Measurements from ENCODE around the gene COBLL1.

Gene COBLL1, protein sequence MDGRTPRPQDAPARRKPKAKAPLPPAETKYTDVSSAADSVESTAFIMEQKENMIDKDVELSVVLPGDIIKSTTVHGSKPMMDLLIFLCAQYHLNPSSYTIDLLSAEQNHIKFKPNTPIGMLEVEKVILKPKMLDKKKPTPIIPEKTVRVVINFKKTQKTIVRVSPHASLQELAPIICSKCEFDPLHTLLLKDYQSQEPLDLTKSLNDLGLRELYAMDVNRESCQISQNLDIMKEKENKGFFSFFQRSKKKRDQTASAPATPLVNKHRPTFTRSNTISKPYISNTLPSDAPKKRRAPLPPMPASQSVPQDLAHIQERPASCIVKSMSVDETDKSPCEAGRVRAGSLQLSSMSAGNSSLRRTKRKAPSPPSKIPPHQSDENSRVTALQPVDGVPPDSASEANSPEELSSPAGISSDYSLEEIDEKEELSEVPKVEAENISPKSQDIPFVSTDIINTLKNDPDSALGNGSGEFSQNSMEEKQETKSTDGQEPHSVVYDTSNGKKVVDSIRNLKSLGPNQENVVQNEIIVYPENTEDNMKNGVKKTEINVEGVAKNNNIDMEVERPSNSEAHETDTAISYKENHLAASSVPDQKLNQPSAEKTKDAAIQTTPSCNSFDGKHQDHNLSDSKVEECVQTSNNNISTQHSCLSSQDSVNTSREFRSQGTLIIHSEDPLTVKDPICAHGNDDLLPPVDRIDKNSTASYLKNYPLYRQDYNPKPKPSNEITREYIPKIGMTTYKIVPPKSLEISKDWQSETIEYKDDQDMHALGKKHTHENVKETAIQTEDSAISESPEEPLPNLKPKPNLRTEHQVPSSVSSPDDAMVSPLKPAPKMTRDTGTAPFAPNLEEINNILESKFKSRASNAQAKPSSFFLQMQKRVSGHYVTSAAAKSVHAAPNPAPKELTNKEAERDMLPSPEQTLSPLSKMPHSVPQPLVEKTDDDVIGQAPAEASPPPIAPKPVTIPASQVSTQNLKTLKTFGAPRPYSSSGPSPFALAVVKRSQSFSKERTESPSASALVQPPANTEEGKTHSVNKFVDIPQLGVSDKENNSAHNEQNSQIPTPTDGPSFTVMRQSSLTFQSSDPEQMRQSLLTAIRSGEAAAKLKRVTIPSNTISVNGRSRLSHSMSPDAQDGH

DNA sequence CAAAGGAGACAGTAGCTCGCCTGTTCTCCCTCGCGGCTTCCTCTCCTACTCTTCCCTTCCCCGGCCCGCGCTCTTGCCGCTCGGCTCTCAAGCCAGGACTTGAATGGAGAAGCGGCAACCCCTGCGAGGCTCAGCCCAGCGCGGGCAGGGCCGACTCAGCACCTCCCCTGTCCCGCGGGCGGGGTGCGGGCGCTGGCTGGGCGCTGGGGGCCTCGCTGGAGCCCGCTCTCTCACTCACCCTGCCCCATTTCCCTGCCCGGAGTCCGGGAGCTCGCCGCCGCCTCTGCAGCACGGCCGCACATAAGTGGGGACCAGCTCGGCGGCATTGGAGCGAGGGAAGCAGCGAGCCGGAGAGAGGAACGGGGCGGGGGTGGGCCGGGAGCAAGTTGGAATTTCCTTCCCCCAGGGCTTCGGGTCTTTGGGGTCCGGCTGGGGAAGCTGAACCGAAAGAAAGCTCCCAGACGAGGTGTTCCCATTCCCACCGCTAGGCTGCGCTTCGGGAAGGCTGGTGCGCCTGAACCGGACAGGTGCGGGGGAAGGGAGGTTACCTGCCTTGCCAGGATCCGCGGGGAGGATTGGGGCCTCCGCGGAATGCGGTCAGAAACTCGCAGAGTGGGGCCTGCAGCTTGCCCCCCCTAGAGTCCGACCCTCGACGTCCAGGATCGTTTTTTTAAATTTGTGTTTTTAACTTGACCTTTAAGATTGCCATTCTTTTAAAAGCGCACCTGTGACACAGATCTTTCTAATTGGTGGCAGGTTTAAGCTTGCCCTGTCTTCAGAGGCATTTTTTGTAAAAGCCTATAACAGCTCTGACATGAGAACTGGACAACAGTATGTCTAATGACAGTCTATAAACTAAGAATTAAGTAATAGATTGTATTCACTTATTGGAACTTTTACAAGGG lies at the start of gene COBLL1:
Gene COBLL1, minus strand, starts transcription at position 105 of the 905 bp plus-strand sequence. CDS start 627 bp downstream, outside the sequence.
- Histone ChIP-seq H3K27ac (ENCODE audit: low read length) (peak within 1 kb of the TSS; percentile 71), H3K4me3 (ENCODE audit: low read length in 2 of 2) (peak within 1 kb of the TSS; percentile 80 to 82), H3K9me3 (ENCODE audit: control insufficient read depth in 2 of 2, low read length in 2 of 2) (no peaks in the 10 kb centered on the region), H3K9ac (ENCODE audit: low read length in 2 of 2) (peak within 1 kb of the TSS; percentile 66 to 71), H3K4me1 (ENCODE audit: control insufficient read depth, insufficient read depth, low read length) (peaks cover 8% of the 10 kb centered on the region), H3K27me3 (ENCODE audit: control insufficient read depth in 1 of 2, insufficient read depth in 2 of 2, low read length in 2 of 2) (no peaks in the 10 kb centered on the region), H3K36me3 (ENCODE audit: control insufficient read depth in 2 of 2, insufficient read depth in 2 of 2, low read length in 2 of 2) (no peaks in the 10 kb centered on the region)

DNA sequence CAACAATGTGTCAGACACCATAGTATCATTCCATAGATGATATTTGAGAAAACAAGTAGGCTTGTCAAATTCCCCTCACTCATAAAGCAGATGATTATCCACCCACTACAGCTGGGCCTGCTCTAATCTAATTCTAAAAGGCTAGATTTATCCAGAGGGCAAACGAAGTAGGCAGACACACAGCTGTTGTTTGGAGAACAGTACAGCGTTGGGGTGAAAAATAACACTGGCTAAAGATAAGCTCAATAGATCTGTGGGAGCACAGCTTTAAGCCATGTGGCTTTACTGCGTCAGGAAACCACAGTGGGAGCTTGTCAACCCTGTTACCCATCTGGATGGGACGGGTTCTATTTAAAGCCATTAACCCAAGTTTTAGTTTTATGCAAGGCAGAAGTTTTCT lies 48.9 kb upstream of the COBLL1 start:
- no peak overlapping the region for H3K27ac ChIP-seq (ENCODE audit: low read length)
- H3K4me1 ChIP-seq (ENCODE audit: control insufficient read depth, insufficient read depth, low read length): no peaks in the 10 kb centered on the region
- H3K27me3 ChIP-seq (ENCODE audit: control insufficient read depth in 1 of 2, insufficient read depth in 2 of 2, low read length in 2 of 2): no peaks in the 10 kb centered on the region
- no peak overlapping the region for H3K9ac ChIP-seq (ENCODE audit: low read length in 2 of 2)
- no peak overlapping the region for H3K4me3 ChIP-seq (ENCODE audit: low read length in 2 of 2)
- no peaks in the 10 kb centered on the region for H3K36me3 ChIP-seq (ENCODE audit: control insufficient read depth in 2 of 2, insufficient read depth in 2 of 2, low read length in 2 of 2)
- H3K9me3 ChIP-seq (ENCODE audit: control insufficient read depth in 2 of 2, low read length in 2 of 2): no peaks in the 10 kb centered on the region

DNA sequence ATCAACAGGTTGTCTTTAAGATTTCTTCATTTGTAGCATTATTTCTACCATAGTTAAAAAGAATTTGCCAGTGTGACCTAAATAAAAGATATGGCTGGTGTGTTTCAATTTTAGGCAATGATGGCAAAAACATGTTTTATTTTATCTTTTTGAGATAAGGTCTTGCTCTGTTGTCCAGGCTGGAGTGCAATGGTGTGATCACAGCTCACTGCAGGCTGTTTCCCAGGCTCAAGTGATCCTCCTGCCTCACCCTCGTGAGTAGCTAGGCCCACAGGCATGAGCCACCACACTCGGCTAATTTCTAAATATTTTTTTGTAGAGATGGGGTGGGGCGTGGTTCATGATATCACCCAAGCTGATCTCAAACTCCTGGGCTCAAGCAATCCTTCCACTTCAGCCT lies 47.0 kb upstream of the COBLL1 start:
- H3K27me3 ChIP-seq (ENCODE audit: control insufficient read depth in 1 of 2, insufficient read depth in 2 of 2, low read length in 2 of 2): no peaks in the 10 kb centered on the region
- no peaks in the 10 kb centered on the region for H3K4me1 ChIP-seq (ENCODE audit: control insufficient read depth, insufficient read depth, low read length)
- no peaks in the 10 kb centered on the region for H3K9me3 ChIP-seq (ENCODE audit: control insufficient read depth in 2 of 2, low read length in 2 of 2)
- H3K36me3 ChIP-seq (ENCODE audit: control insufficient read depth in 2 of 2, insufficient read depth in 2 of 2, low read length in 2 of 2): no peaks in the 10 kb centered on the region
- no peak overlapping the region for H3K9ac ChIP-seq (ENCODE audit: low read length in 2 of 2)
- no peak overlapping the region for H3K4me3 ChIP-seq (ENCODE audit: low read length in 2 of 2)
- H3K27ac ChIP-seq (ENCODE audit: low read length): no peak overlapping the region

DNA sequence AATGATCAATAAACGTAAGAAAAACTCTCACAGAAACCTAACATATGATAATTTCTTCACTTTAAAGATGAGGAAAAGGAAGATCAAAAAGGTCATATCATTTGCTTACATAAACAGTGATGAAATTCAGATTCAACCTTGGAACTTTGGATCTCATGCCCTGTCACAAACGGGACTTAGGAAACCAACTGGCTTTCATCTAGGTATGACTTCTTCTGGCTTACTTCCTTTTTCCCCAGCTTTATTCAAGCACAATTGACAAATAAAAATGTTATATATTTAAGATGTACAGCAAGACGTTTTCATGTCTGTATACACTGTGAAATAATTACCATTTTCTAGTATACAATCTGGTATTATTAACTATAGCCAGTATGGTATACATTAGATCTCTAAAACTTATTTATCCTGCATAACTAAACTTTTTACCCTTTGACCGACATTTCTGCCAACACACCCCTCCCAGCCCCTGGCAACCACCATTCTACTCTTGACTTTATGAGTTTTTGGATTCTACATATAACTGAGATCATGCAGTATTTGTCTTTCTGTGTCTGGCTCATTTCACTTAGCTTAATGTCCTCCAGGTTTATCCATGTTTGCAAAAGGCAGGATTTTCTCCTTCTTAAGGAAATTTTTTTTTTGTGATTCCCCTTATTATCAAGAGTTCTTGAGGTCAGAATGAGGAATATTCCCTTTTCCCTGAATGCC lies 46.0 kb upstream of the COBLL1 start:
- no peak overlapping the region for H3K9ac ChIP-seq (ENCODE audit: low read length in 2 of 2)
- no peak overlapping the region for H3K27ac ChIP-seq (ENCODE audit: low read length)
- H3K4me1 ChIP-seq (ENCODE audit: control insufficient read depth, insufficient read depth, low read length): no peaks in the 10 kb centered on the region
- H3K9me3 ChIP-seq (ENCODE audit: control insufficient read depth in 2 of 2, low read length in 2 of 2): no peaks in the 10 kb centered on the region
- no peaks in the 10 kb centered on the region for H3K36me3 ChIP-seq (ENCODE audit: control insufficient read depth in 2 of 2, insufficient read depth in 2 of 2, low read length in 2 of 2)
- no peaks in the 10 kb centered on the region for H3K27me3 ChIP-seq (ENCODE audit: control insufficient read depth in 1 of 2, insufficient read depth in 2 of 2, low read length in 2 of 2)
- H3K4me3 ChIP-seq (ENCODE audit: low read length in 2 of 2): no peak overlapping the region

DNA sequence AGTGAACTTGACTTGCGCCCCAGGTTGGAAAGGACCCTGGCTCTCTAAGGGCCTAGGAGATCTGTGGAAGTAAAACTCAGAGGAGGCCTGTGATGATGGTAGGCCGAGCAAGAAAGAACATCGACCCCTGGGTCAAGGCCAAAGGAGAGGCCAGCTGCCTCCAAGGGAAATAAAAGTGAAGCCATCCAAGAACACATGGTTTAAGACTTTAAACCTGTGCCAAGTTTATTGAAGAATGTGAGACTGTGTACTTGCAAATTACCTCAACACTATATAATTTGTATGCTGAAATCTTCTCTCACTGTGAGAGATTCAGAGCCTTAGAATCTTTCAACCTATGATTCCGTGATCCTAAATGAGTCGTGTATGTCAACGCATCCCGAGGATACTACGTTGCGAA lies 40.7 kb upstream of the COBLL1 start:
- H3K27ac ChIP-seq (ENCODE audit: low read length): no peak overlapping the region
- no peak overlapping the region for H3K9ac ChIP-seq (ENCODE audit: low read length in 2 of 2)
- no peak overlapping the region for H3K4me3 ChIP-seq (ENCODE audit: low read length in 2 of 2)
- no peaks in the 10 kb centered on the region for H3K9me3 ChIP-seq (ENCODE audit: control insufficient read depth in 2 of 2, low read length in 2 of 2)
- H3K27me3 ChIP-seq (ENCODE audit: control insufficient read depth in 1 of 2, insufficient read depth in 2 of 2, low read length in 2 of 2): no peaks in the 10 kb centered on the region
- no peaks in the 10 kb centered on the region for H3K4me1 ChIP-seq (ENCODE audit: control insufficient read depth, insufficient read depth, low read length)
- no peaks in the 10 kb centered on the region for H3K36me3 ChIP-seq (ENCODE audit: control insufficient read depth in 2 of 2, insufficient read depth in 2 of 2, low read length in 2 of 2)

DNA sequence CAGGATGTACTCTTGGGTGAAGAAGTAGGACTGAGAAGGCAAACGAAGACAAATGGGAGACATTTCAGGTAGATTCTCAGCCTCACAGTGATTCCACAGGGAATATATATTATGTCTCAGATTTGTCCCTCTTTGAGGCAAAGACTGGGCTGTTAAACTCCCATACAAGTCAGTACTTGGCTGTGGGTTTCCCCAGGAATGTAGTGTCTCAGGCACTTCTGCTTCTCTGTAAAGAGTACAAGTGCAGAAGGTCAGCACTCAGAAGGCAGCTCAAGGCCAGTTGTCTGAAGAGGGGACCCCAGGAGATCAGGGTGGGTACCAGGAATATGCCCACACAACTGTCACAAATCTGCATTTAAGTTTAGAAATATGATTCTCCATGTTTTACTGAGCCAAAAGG lies 39.9 kb upstream of the COBLL1 start:
- Histone ChIP-seq H3K4me3 (ENCODE audit: low read length in 2 of 2) (no peak overlapping the region), H3K36me3 (ENCODE audit: control insufficient read depth in 2 of 2, insufficient read depth in 2 of 2, low read length in 2 of 2) (no peaks in the 10 kb centered on the region), H3K27ac (ENCODE audit: low read length) (no peak overlapping the region), H3K9ac (ENCODE audit: low read length in 2 of 2) (no peak overlapping the region), H3K4me1 (ENCODE audit: control insufficient read depth, insufficient read depth, low read length) (no peaks in the 10 kb centered on the region), H3K27me3 (ENCODE audit: control insufficient read depth in 1 of 2, insufficient read depth in 2 of 2, low read length in 2 of 2) (no peaks in the 10 kb centered on the region), H3K9me3 (ENCODE audit: control insufficient read depth in 2 of 2, low read length in 2 of 2) (no peaks in the 10 kb centered on the region)

DNA sequence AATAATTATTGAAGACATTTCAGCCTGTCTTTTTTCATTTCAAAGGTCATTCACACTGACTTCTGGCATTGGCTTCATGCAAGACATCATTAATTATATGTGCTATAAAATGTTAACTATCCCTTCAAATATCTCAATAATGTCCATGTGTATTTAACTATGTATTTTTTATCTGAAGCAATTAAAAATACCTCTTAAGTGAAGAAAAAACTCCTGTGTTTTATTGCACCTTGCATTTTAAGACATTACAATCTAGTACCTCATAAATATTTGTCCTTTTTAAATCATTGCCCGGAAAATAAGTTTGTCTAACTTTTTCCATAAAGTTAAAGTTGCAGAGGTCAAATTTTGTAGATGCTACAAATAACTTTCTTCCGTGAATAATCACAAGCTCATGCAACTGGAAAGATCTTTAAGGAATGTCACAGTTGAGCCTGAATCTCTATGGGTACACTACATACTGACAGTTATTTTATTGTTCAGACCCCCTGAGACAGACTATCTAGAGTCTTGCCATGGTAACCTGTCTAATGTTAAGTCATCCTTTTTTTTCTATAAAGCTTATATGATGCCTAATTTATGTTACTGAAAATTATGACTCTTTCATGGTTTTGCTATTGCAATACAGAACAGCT lies 38.4 kb upstream of the COBLL1 start:
- Histone ChIP-seq H3K27ac (ENCODE audit: low read length) (no peak overlapping the region), H3K9me3 (ENCODE audit: control insufficient read depth in 2 of 2, low read length in 2 of 2) (no peaks in the 10 kb centered on the region)

DNA sequence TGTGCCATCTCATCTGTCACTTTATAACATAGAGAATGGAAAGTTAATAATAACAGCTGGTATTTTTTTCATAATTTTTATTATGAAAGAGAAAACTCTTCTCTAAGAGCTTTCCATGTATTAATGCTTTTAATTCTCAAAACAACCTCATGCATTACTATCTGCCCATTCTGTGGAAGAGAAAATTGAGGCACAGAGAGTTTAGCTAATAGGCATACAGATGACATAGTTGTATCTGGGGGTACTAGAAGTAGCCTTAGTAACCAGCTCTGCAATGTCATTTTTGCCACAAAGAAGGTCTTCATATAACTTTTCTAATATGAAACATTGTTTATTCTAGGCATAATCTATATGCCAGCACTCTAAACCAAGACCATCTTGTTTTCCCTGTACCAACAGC lies 36.3 kb upstream of the COBLL1 start:
- Histone ChIP-seq H3K36me3 (ENCODE audit: control insufficient read depth in 2 of 2, insufficient read depth in 2 of 2, low read length in 2 of 2) (no peaks in the 10 kb centered on the region), H3K4me3 (ENCODE audit: low read length in 2 of 2) (no peak overlapping the region), H3K9ac (ENCODE audit: low read length in 2 of 2) (no peak overlapping the region), H3K27ac (ENCODE audit: low read length) (no peak overlapping the region), H3K4me1 (ENCODE audit: control insufficient read depth, insufficient read depth, low read length) (no peaks in the 10 kb centered on the region), H3K9me3 (ENCODE audit: control insufficient read depth in 2 of 2, low read length in 2 of 2) (no peaks in the 10 kb centered on the region), H3K27me3 (ENCODE audit: control insufficient read depth in 1 of 2, insufficient read depth in 2 of 2, low read length in 2 of 2) (no peaks in the 10 kb centered on the region)

More for the DNA sequence above, 38.4 kb upstream of the COBLL1 start:
- no peaks in the 10 kb centered on the region for H3K36me3 ChIP-seq (ENCODE audit: control insufficient read depth in 2 of 2, insufficient read depth in 2 of 2, low read length in 2 of 2)
- H3K27me3 ChIP-seq (ENCODE audit: control insufficient read depth in 1 of 2, insufficient read depth in 2 of 2, low read length in 2 of 2): no peaks in the 10 kb centered on the region
- no peaks in the 10 kb centered on the region for H3K4me1 ChIP-seq (ENCODE audit: control insufficient read depth, insufficient read depth, low read length)
- no peak overlapping the region for H3K9ac ChIP-seq (ENCODE audit: low read length in 2 of 2)
- no peak overlapping the region for H3K4me3 ChIP-seq (ENCODE audit: low read length in 2 of 2)

DNA sequence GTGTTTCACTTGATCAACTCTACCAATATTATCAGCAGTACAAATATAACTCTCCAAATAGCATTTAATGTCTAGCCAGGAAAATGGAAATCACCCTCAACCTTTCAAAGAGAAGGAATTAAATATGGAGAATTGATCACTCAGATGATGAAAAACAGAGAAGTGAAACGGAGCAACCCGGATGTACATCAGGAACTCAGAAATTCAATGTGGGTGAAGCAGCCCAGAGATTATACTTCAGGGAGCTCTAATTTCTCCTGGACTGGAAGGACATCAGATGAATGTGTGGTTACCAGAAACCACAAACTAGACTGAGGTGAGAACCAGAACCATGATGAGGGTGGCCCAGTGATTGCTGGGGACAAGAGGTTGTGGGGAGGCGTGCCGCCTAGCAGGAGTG lies 35.5 kb upstream of the COBLL1 start:
- Histone ChIP-seq H3K9me3 (ENCODE audit: control insufficient read depth in 2 of 2, low read length in 2 of 2) (no peaks in the 10 kb centered on the region), H3K27ac (ENCODE audit: low read length) (no peak overlapping the region), H3K4me1 (ENCODE audit: control insufficient read depth, insufficient read depth, low read length) (no peaks in the 10 kb centered on the region), H3K36me3 (ENCODE audit: control insufficient read depth in 2 of 2, insufficient read depth in 2 of 2, low read length in 2 of 2) (no peaks in the 10 kb centered on the region), H3K9ac (ENCODE audit: low read length in 2 of 2) (no peak overlapping the region), H3K4me3 (ENCODE audit: low read length in 2 of 2) (no peak overlapping the region), H3K27me3 (ENCODE audit: control insufficient read depth in 1 of 2, insufficient read depth in 2 of 2, low read length in 2 of 2) (no peaks in the 10 kb centered on the region)

Measured in stomach smooth muscle (tissue), 2 donors.